A204.1 (cell line): ENCODE measurements around the gene PIGK.

Experiments
- FAIRE-seq: peaks from 2 replicates; lab custom pipeline; 2012; peaks lifted over from hg19 to GRCh38; lab: Jason Lieb, UNC

The PIGK gene

DNA sequence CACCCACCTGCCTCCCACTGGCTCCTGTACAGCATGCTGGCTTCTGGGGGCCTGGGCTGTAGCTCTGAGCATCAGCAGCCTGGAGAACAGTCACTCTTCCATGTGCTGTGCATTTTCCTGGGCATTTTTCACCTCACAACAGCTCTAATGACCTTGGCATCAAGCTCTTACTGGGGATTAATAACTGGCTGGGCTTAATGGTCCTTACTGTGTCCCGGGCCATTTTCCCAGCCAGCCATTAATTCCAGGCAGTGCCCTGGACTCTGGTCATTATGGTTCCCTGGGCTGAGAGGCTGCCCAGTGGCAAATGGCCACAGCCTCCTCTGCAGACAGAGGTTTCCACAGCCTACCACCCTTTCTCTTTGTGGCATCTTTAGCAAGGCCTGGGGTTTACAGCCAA lies 180.1 kb downstream of the PIGK start:
- no peak for FAIRE-seq
